SH-SY5Y (cell line): ENCODE data around the gene BLOC1S5.

Source experiments
- GATA2 ChIP-seq: IDR thresholded peaks from 2 replicates; pipeline ENCODE4 v1.6.1; 2011; ENCODE audit warnings: mild to moderate bottlenecking, low read depth, low read length
- GATA3 ChIP-seq: IDR thresholded peaks from 2 replicates; pipeline ENCODE4 v1.6.1; 2011; ENCODE audit warnings: low read depth, mild to moderate bottlenecking, low read length, moderate library complexity

DNA sequence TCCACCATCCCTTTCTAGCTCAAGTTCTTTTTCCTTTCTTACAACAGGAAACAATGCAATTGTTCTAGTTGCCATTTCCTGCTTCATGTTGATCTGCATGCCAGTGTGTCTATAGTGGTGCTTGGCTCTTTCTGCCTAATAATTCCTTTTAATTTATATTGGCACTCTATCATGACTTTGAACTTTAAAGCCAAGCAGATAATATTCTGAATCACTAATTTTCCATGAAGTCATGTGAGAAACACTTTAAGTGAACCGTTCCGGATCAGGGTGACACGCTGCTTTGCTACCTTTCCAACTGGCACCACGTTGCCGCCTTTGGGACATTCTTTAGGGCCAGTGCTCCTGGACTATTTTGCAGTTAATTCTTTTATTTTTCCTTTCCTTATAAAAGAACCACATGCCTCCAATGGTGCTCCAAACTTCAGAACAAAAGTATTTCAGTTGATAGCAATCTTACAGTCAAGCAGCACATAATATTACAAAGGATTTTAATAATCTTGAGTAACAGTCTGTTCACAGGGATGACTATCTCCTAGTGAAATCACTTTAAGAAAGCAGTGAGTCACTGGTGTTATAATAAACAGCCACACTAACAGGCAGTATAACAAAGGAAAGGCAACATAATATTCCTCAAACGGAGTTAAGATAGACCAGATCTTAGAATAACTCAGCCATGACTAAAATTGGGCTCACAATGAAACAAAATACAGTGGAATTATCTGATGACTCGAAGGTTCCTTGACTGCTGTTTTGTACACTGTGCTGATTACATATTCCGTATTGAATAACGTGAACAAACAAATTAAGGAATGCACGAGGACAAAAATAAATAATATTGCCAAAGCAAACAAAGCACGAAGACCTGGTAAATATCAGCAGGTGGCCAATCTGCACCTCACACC is 19.0 kb upstream of the BLOC1S5 start:
- no peak for TF ChIP-seq GATA2
- no peak for TF ChIP-seq GATA3
